Tibial artery (tissue), 4 donors: ENCODE results near the gene SLC4A5.
A peak's percentile ranks its signal among the peaks of the same experiment; 100 is the strongest.

Experiments used
- DNase-seq, 2 donors: peaks; one replicate each; pipeline ENCODE4 v3.0.0-alpha.2; 2019
- H3K27ac ChIP-seq, 2 donors: fragments of 200-600 bp; sonication (generic) in 1 of 2; 1 replicate in 1 of 2; 2 replicates in 1 of 2; pipeline ENCODE4 v1.5.1; 2018 to 2019; ENCODE audit warnings: mild to moderate bottlenecking in 1 of 2
- H3K27me3 ChIP-seq, 2 donors: fragments of 200-600 bp; sonication (generic) in 1 of 2; one replicate each; pipeline versions ENCODE4 v1.5.1 to v1.6.0; 2016 to 2019
- H3K36me3 ChIP-seq, 3 donors: fragments of 200-600 bp; sonication (generic) in 2 of 3; one replicate each; pipeline ENCODE4 v1.5.1; 2016 to 2019; ENCODE audit warnings: mild to moderate bottlenecking in 2 of 3
- H3K4me1 ChIP-seq, 4 donors: fragments of 200-600 bp; sonication (generic) in 2 of 4; 1 replicate in 3 of 4; 2 replicates in 1 of 4; pipeline ENCODE4 v1.5.1; 2016 to 2019
- H3K4me3 ChIP-seq, 2 donors: fragments of 200-600 bp; sonication (generic) in 1 of 2; 1 replicate in 1 of 2; 2 replicates in 1 of 2; pipeline ENCODE4 v1.5.1; 2018 to 2019; ENCODE audit warnings: mild to moderate bottlenecking in 2 of 2
- H3K9me3 ChIP-seq, 3 donors: fragments of 200-600 bp; sonication (generic) in 1 of 3; one replicate each; pipeline ENCODE4 v1.5.1; 2016 to 2019
- intact Hi-C: fragments of 100-400 bp; cut with DNase I; formaldehyde crosslinking; loops from one replicate; pipeline ENCODE4 v1.15.0; 2023; ENCODE audit warnings: low total_unique reads
- TF ChIP-seq, protein P1 (sequence below), 2 experiments: fragments of 200-600 bp in 1 of 2; fragments of 450-650 bp in 1 of 2; IDR thresholded peaks; one replicate each; pipeline ENCODE4 v1.5.1; 2017 to 2019; ENCODE audit warnings: antibody characterized with exemption in 2 of 2, mild to moderate bottlenecking in 1 of 2, moderate library complexity in 1 of 2

Gene SLC4A5

DNA sequence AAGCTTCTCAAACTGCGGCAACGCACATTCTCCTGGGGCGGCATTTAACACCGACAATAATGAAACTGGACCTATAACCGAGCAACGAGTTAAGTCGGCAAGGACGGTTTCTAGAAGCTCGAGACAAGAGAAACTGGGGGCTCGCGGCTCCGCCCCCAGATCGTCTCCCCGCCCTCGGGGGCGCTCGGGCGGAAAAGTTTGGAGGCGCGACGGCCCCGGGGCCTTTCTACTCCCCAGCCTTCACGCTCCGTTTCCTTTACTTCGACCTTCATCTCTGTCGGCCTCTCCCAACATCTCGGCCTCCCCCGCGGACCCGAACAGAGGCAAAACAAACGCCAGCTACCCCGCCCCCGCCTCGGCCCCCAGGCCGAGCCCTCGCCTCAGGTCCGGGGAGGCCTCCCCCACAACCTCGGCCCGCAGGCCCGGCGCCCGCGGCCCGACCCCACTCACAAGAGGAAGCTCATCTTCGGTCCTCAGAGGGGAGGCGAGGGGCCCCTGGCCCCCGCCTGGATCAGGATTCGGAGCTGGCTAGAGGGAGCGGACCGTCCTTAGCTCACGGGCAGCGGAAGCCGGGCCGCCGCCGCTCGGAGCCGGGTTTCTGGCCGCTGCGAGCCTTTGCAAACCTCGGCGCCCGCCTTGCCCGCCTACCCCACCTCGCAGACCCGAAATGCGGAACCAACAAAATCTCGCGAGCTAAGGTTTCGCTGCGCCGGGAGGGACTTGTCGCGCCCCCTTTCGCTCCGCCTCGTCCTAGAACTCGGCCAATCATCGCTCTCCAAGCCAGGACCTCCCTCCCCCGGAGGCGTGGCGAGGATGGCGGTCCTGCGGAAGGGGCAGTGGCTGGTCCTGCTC lies 164.8 kb downstream of the SLC4A5 start, which contains the start of gene MOB1A:
TSS of gene MOB1A (minus strand) at position 669 of the 852 bp plus-strand sequence. CDS start at position 464, 205 bp downstream.
- Histone ChIP-seq H3K4me1 (peaks cover 0 to 47% (median 22%) of the 10 kb centered on the region in 4 donors), H3K4me3 (peak within 1 kb of the TSS; percentile 81 to 84), H3K9me3 (no peaks in the 10 kb centered on the region), H3K36me3 (no peaks in the 10 kb centered on the region), H3K27me3 (no peaks in the 10 kb centered on the region), H3K27ac (peak within 1 kb of the TSS; percentile 92 to 94)
- intact Hi-C loops, result no loop called here
- TF ChIP-seq, protein P1, sequence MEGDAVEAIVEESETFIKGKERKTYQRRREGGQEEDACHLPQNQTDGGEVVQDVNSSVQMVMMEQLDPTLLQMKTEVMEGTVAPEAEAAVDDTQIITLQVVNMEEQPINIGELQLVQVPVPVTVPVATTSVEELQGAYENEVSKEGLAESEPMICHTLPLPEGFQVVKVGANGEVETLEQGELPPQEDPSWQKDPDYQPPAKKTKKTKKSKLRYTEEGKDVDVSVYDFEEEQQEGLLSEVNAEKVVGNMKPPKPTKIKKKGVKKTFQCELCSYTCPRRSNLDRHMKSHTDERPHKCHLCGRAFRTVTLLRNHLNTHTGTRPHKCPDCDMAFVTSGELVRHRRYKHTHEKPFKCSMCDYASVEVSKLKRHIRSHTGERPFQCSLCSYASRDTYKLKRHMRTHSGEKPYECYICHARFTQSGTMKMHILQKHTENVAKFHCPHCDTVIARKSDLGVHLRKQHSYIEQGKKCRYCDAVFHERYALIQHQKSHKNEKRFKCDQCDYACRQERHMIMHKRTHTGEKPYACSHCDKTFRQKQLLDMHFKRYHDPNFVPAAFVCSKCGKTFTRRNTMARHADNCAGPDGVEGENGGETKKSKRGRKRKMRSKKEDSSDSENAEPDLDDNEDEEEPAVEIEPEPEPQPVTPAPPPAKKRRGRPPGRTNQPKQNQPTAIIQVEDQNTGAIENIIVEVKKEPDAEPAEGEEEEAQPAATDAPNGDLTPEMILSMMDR (IDR thresholded peaks at IDR 0.05), result no peak
- peak; percentile 97 to 99 for DNase-seq

DNA sequence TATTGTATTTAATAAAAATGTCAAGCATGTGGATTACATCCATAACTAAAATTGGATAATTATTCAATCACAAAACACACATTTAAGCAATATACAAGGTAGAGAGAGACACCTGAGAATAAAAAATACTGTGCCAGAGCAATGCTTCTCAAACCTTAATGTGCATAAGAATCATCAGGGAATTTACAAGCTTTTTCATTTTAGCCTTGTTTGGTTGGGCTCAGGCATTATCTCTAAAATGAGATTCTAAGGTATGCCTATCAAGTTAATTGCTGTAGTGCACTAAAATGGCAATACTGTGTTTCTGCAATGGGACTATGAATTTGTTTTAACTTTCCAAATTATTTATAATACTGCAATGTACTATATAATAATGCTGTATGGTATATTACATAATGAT lies 165.5 kb downstream of the SLC4A5 start:
- TF ChIP-seq, protein P1 (IDR thresholded peaks at IDR 0.05), result no peak
- H3K9me3 ChIP-seq, result no peaks in the 10 kb centered on the region
- peaks cover 0 to 51% (median 22%) of the 10 kb centered on the region in 4 donors for H3K4me1 ChIP-seq
- H3K4me3 ChIP-seq, result peak overlapping the region; percentile 81 to 84
- DNase-seq, result no peak
- H3K27ac ChIP-seq, result peak overlapping the region; percentile 92 to 94
- no peaks in the 10 kb centered on the region for H3K36me3 ChIP-seq
- H3K27me3 ChIP-seq, result no peaks in the 10 kb centered on the region
- intact Hi-C loops, result no loop called here

DNA sequence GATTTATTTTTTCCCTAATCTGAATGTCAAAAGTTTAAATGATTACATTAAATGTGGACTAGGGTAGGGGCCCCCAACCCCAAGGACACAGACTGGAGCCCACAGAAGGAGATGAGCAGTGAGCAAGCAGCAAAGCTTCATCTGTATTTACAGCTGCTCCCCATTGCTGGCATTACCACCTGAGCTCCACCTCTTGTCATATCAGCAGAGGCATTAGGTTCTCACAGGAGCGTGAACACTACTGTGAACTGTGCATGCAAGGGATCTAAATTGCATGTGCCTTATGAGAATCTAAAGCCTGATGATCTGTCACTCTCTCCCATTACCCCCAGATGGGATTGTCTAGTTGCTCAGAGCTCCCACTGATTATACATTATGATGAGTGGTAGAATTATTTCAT lies 168.3 kb downstream of the SLC4A5 start:
- no peak overlapping the region for H3K27ac ChIP-seq
- TF ChIP-seq, protein P1 (IDR thresholded peaks at IDR 0.05), result no peak
- no peaks in the 10 kb centered on the region for H3K27me3 ChIP-seq
- no peaks in the 10 kb centered on the region for H3K9me3 ChIP-seq
- no peak for DNase-seq
- no peak overlapping the region for H3K4me3 ChIP-seq
- intact Hi-C loops, result no loop called here
- H3K4me1 ChIP-seq, result peaks cover 0 to 59% (median 23%) of the 10 kb centered on the region in 4 donors
- peaks cover 10 to 22% (median 21%) of the 10 kb centered on the region in 3 donors for H3K36me3 ChIP-seq

DNA sequence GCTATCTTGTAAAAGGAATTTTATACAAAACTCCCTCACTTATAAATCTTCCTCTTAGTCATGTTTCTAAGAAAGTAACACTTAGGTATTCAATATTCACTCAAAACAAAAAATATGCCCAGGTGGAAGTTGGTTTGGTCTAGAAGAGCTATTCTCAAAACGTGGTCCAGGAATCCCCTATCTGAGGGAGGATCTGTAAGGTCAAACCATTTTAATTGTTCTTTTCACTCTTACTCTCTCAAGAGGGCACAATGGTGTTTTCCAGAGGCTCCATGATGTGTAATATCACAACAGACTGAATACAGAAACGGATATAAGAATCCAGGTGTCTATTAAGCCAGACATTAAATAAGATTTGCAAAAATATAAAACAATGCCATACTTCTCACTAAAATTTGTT lies 174.5 kb downstream of the SLC4A5 start:
- peaks cover 70 to 81% (median 78%) of the 10 kb centered on the region in 3 donors for H3K36me3 ChIP-seq
- H3K9me3 ChIP-seq, result no peaks in the 10 kb centered on the region
- no peak overlapping the region for H3K4me3 ChIP-seq
- intact Hi-C loops, result no loop called here
- peaks cover 0 to 12% (median 1%) of the 10 kb centered on the region in 4 donors for H3K4me1 ChIP-seq
- TF ChIP-seq, protein P1 (IDR thresholded peaks at IDR 0.05), result no peak
- no peaks in the 10 kb centered on the region for H3K27me3 ChIP-seq
- H3K27ac ChIP-seq, result no peak overlapping the region
- no peak for DNase-seq
